GM18951 (cell line): Measurements from ENCODE around the gene AKAP6.
"Not testable (repeated sequence)": the region's sequence is repeated elsewhere in the genome, so short reads cannot be mapped to it uniquely, and the experiment has no call there.

ENCODE experiments used
- POLR2A ChIP-seq: IDR thresholded peaks from 4 replicates; pipeline ENCODE4 v1.6.1; 2011; ENCODE audit warnings: mild to moderate bottlenecking; ENCODE audit not compliant: insufficient read length, insufficient read depth; ENCODE audit errors: extremely low read depth
- in situ Hi-C: fragments of 300-500 bp; cut with MboI; formaldehyde crosslinking; loops from one replicate; pipeline ENCODE4 v1.12.0; 2022; ENCODE audit warnings: low sequenced_read_pairs, mixed read lengths, inconsistent platforms; ENCODE audit not compliant: unreplicated experiment

The AKAP6 gene

GRCh38 chr14:32756173-32756572 lies 427.1 kb downstream of the AKAP6 start:
- no peak for TF ChIP-seq POLR2A
- in situ Hi-C loops = no loop called here

GRCh38 chr14:32756775-32757174 lies 427.7 kb downstream of the AKAP6 start:
- in situ Hi-C loops = no loop called here
- TF ChIP-seq POLR2A = no peak

DNA sequence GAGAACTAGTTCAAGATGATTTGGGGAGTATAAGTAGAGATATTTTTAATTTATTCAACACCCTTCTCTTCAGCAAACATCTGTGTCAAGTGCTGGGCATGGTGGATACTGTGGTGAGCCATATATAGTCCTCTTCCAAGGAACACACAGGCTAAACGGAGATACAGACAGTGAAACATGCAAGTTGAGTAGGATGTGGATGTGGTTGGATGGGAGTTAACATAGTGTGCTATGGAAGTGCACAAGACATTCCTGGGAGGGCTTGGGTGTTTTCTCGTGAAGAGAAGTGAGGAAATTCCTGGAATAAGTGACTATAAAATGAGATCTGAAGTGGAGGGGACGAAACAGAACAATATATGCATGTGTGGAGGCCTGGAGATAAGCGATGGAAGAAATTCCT lies 428.5 kb downstream of the AKAP6 start:
- in situ Hi-C loops = no loop called here
- no peak for TF ChIP-seq POLR2A

GRCh38 chr14:32761381-32761968 lies 432.4 kb downstream of the AKAP6 start:
- no peak for TF ChIP-seq POLR2A
- in situ Hi-C loops = no loop called here

- in situ Hi-C loops = no loop called here
- TF ChIP-seq POLR2A = no peak
These were observed 433.8 kb downstream of the AKAP6 start for GRCh38 chr14:32762886-32763285.

DNA sequence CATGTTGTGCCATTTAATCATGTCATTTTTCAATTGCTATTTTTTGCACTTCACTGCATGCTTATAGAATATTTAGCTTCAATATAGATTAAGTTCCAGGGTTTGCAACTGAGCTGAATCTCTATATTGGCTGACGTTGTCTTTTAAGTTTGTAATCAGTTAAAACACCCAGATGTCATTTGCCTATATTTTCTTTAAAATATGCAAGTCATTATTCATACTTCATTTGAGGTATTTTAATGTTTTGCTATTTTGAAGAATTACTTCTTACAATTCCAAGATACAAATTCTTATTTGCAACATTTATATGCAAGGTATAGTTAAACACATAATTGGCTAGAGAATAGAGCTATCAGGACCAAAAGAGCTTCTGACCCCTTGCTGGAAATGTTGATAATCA lies 434.6 kb downstream of the AKAP6 start:
- TF ChIP-seq POLR2A = no peak
- in situ Hi-C loops = no loop called here

DNA sequence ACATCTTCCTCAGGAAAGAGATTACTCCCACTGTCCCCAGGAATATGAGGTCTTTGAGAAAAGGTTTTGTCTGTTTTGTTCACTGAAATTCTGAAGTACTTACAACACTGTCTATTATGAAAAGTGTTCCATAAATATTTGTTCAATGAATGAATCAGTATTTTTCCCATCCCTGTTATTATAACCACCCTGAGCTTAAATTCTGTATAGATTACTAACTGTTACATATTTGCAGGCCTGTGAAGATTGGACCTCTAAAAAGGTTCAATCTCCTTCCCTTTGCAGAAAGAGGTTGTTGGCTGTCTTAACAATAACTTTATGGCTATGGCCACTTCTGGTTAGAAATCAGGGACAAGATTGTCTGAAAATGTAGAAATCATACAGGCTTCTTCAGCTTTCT lies 435.0 kb downstream of the AKAP6 start:
- in situ Hi-C loops = no loop called here
- no peak for TF ChIP-seq POLR2A

GRCh38 chr14:32770422-32770821 lies 441.3 kb downstream of the AKAP6 start:
- in situ Hi-C loops = no loop called here

GRCh38 chr14:32774214-32774613 lies 445.1 kb downstream of the AKAP6 start:
- in situ Hi-C loops = no loop called here
- no peak for TF ChIP-seq POLR2A

More at GRCh38 chr14:32770422-32770821, 441.3 kb downstream of the AKAP6 start:
- TF ChIP-seq POLR2A = no peak

- in situ Hi-C loops = no loop called here
- no peak for TF ChIP-seq POLR2A
These were observed 450.7 kb downstream of the AKAP6 start for GRCh38 chr14:32779840-32780239.

GRCh38 chr14:32784405-32784804 lies 455.3 kb downstream of the AKAP6 start:
- in situ Hi-C loops = no loop called here

DNA sequence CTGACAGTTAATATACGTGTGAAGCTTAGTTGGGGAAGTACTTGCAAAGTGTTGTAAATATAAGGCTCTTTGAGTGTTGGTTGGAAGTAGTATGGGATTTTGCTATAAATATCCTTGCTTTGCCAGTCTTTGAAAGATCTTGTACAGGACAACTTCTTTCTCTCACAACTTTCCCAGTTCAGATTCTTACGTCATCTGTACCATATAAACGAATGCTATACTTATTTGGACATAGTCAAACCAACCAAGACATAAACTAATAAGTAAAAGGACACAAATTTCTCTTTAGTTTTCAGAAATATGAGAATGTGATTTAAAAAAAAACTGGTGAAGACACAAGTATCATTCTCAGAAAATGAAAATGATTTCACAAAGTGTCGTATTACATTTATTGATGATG lies 456.5 kb downstream of the AKAP6 start:
- TF ChIP-seq POLR2A = no peak
- in situ Hi-C loops = no loop called here

More at GRCh38 chr14:32784405-32784804, 455.3 kb downstream of the AKAP6 start:
- TF ChIP-seq POLR2A = no peak

DNA sequence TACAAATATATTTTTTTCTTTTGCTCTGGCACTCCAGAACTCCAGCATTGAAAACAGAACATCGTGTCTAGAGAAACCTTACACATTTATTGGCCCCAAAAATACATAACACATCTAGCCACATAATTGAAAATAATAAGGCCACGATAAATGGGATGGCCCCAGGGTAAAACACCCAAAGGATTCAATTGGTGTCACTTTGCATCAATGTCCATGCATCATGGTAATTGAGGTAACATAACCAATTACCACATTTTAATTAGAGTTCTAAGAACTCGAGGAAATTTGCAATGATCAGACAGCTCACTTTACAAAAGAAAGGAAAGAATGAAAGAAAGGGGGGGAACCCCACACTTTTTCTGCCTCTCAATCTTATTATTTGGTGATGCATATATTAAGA lies 457.8 kb downstream of the AKAP6 start:
- no peak for TF ChIP-seq POLR2A
- in situ Hi-C loops = no loop called here

- in situ Hi-C loops = not testable (repeated sequence)
These were observed 463.9 kb downstream of the AKAP6 start for GRCh38 chr14:32793033-32793432.

- in situ Hi-C loops = no loop called here
- TF ChIP-seq POLR2A = no peak
These were observed 471.2 kb downstream of the AKAP6 start for GRCh38 chr14:32800320-32800719.
